KMS-11 (cell line): ENCODE measurements around the gene SUCLG2.

Experiments
- H2AFZ ChIP-seq: fragments of 200-600 bp; sonication (generic); 2 replicates; pipeline ENCODE4 v1.6.1; 2016; ENCODE audit warnings: antibody characterized with exemption, mixed run types, low read depth
- H3K27ac ChIP-seq: fragments of 200-600 bp; sonication (generic); 2 replicates; pipeline ENCODE4 v1.6.1; 2016; ENCODE audit warnings: mild to moderate bottlenecking, mixed run types
- H3K27me3 ChIP-seq: fragments of 200-600 bp; sonication (generic); 2 replicates; pipeline ENCODE4 v1.6.1; 2017; ENCODE audit warnings: mild to moderate bottlenecking, low read depth, mixed run types, moderate library complexity; ENCODE audit not compliant: insufficient read depth
- H3K36me3 ChIP-seq: fragments of 200-600 bp; sonication (generic); 2 replicates; pipeline ENCODE4 v1.6.1; 2017; ENCODE audit warnings: mild to moderate bottlenecking, mixed run types; ENCODE audit not compliant: insufficient read depth
- H3K4me1 ChIP-seq: fragments of 200-600 bp; sonication (generic); 2 replicates; pipeline ENCODE4 v1.6.1; 2016; ENCODE audit warnings: mild to moderate bottlenecking, low read depth, mixed run types; ENCODE audit not compliant: poor library complexity, severe bottlenecking
- H3K4me2 ChIP-seq: fragments of 200-600 bp; sonication (generic); 2 replicates; pipeline ENCODE4 v1.7.0; 2016; ENCODE audit warnings: mild to moderate bottlenecking, mixed run types
- H3K4me3 ChIP-seq: fragments of 200-600 bp; sonication (generic); IDR thresholded peaks from 2 replicates; pipeline ENCODE4 v1.6.1; 2017; ENCODE audit warnings: low read depth, low read length, mixed read lengths; ENCODE audit not compliant: insufficient read depth
- H3K79me2 ChIP-seq: fragments of 200-600 bp; sonication (generic); 2 replicates; pipeline ENCODE4 v1.6.1; 2016; ENCODE audit warnings: low read depth, mixed run types; ENCODE audit not compliant: insufficient read depth
- H3K9ac ChIP-seq: fragments of 200-600 bp; sonication (generic); 2 replicates; pipeline ENCODE4 v1.6.1; 2016; ENCODE audit warnings: mild to moderate bottlenecking, mixed run types
- H4K20me1 ChIP-seq: fragments of 200-600 bp; sonication (generic); 2 replicates; pipeline ENCODE4 v1.6.1; 2016; ENCODE audit warnings: mild to moderate bottlenecking, mixed run types; ENCODE audit not compliant: insufficient read depth
- CTCF ChIP-seq: fragments of 200-600 bp; sonication (generic); conservative IDR thresholded peaks from 2 replicates; pipeline ENCODE4 v1.6.1; 2017; ENCODE audit warnings: low read depth, mild to moderate bottlenecking, antibody characterized with exemption, low read length, moderate library complexity, mixed read lengths

SUCLG2 gene

GRCh38 chr3:67518236-67518635 lies 136.2 kb downstream of the SUCLG2 start:
- H3K27ac ChIP-seq: no peak overlapping the region
- no peaks in the 10 kb centered on the region for H3K79me2 ChIP-seq
- H3K4me1 ChIP-seq: no peaks in the 10 kb centered on the region
- no peak overlapping the region for H2AFZ ChIP-seq
- no peak for TF ChIP-seq CTCF
- H3K4me2 ChIP-seq: no peak overlapping the region
- H3K9ac ChIP-seq: no peak overlapping the region
- H4K20me1 ChIP-seq: no peaks in the 10 kb centered on the region
- H3K4me3 ChIP-seq: no peak overlapping the region
- H3K36me3 ChIP-seq: no peaks in the 10 kb centered on the region
- no peaks in the 10 kb centered on the region for H3K27me3 ChIP-seq

GRCh38 chr3:67517781-67518180 lies 136.6 kb downstream of the SUCLG2 start:
- Histone ChIP-seq H3K27ac (no peak overlapping the region), H3K9ac (no peak overlapping the region)

GRCh38 chr3:67516496-67516895 lies 137.9 kb downstream of the SUCLG2 start:
- Histone ChIP-seq H3K4me3 (no peak overlapping the region), H3K27me3 (no peaks in the 10 kb centered on the region), H3K4me2 (no peak overlapping the region), H3K79me2 (no peaks in the 10 kb centered on the region), H2AFZ (no peak overlapping the region), H3K9ac (no peak overlapping the region), H4K20me1 (no peaks in the 10 kb centered on the region), H3K27ac (no peak overlapping the region), H3K4me1 (no peaks in the 10 kb centered on the region), H3K36me3 (no peaks in the 10 kb centered on the region)
- TF ChIP-seq CTCF: no peak

More at GRCh38 chr3:67517781-67518180, 136.6 kb downstream of the SUCLG2 start:
- H3K79me2 ChIP-seq: no peaks in the 10 kb centered on the region
- H3K36me3 ChIP-seq: no peaks in the 10 kb centered on the region
- no peak for TF ChIP-seq CTCF
- no peak overlapping the region for H2AFZ ChIP-seq
- H3K4me1 ChIP-seq: no peaks in the 10 kb centered on the region
- no peaks in the 10 kb centered on the region for H3K27me3 ChIP-seq
- no peak overlapping the region for H3K4me2 ChIP-seq
- H3K4me3 ChIP-seq: no peak overlapping the region
- H4K20me1 ChIP-seq: no peaks in the 10 kb centered on the region

GRCh38 chr3:67515778-67516177 lies 138.6 kb downstream of the SUCLG2 start:
- no peaks in the 10 kb centered on the region for H3K4me1 ChIP-seq
- no peaks in the 10 kb centered on the region for H3K27me3 ChIP-seq
- H3K4me3 ChIP-seq: no peak overlapping the region
- no peaks in the 10 kb centered on the region for H3K36me3 ChIP-seq
- no peaks in the 10 kb centered on the region for H4K20me1 ChIP-seq
- H3K9ac ChIP-seq: no peak overlapping the region
- no peak overlapping the region for H3K27ac ChIP-seq
- no peaks in the 10 kb centered on the region for H3K79me2 ChIP-seq
- H3K4me2 ChIP-seq: no peak overlapping the region
- no peak overlapping the region for H2AFZ ChIP-seq
- TF ChIP-seq CTCF: no peak
